ENCODE results near the gene GAS2L1.

DNA sequence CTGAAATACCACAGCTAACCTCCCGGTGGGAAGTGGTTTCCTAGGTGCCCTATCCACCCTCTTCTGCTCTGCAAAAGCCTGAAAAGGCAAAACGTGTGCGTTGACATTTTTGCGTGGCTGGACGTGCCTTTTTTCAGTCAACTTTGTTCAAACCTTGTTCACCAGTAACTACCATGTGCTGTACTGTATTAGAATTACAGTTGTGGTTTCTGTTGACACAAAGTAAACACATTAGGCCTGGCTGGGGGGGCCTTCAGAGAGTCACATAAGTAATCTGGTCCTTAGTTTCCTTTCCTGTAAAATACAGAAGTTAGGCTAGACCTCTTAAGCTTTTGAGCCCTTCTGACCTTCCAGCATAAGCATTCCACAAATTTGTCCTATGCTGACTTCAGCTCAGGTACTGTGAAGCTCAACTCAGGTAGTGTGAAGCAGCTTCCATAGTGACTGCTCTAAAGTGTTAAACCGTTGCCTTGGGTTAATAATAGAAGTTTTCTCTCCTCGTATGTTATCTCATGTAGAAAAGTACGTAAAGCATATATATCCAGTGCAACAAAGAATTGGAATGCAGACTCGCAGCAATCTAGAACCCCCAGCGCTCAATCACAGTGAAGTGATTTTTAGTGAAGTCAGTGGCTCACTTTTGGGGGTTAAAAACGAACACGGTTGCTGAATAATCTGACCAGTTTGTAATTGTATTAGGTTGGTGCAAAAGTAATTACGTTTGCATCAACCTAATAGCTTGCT is 36.5 kb upstream of the GAS2L1 start:
- TF ChIP-seq PRDM1 (tag by site-specific recombination; IDR thresholded peaks at IDR 0.05) (no peak), RBAK (tag by site-specific recombination; IDR thresholded peaks at IDR 0.05) (no peak), ZNF37A (tag by site-specific recombination; IDR thresholded peaks at IDR 0.05) (no peak)
- TF ChIP-seq, protein P1, sequence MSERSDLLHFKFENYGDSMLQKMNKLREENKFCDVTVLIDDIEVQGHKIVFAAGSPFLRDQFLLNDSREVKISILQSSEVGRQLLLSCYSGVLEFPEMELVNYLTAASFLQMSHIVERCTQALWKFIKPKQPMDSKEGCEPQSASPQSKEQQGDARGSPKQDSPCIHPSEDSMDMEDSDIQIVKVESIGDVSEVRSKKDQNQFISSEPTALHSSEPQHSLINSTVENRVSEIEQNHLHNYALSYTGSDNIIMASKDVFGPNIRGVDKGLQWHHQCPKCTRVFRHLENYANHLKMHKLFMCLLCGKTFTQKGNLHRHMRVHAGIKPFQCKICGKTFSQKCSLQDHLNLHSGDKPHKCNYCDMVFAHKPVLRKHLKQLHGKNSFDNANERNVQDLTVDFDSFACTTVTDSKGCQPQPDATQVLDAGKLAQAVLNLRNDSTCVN (tag by site-specific recombination; optimal IDR thresholded peaks at IDR 0.05): no peak
- TF ChIP-seq, protein P2, sequence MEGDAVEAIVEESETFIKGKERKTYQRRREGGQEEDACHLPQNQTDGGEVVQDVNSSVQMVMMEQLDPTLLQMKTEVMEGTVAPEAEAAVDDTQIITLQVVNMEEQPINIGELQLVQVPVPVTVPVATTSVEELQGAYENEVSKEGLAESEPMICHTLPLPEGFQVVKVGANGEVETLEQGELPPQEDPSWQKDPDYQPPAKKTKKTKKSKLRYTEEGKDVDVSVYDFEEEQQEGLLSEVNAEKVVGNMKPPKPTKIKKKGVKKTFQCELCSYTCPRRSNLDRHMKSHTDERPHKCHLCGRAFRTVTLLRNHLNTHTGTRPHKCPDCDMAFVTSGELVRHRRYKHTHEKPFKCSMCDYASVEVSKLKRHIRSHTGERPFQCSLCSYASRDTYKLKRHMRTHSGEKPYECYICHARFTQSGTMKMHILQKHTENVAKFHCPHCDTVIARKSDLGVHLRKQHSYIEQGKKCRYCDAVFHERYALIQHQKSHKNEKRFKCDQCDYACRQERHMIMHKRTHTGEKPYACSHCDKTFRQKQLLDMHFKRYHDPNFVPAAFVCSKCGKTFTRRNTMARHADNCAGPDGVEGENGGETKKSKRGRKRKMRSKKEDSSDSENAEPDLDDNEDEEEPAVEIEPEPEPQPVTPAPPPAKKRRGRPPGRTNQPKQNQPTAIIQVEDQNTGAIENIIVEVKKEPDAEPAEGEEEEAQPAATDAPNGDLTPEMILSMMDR (tag by site-specific recombination; IDR thresholded peaks at IDR 0.05): no peak

Data from HEK293 (cell line).